Gastrocnemius medialis (tissue), 4 donors: ENCODE measurements around the gene SHROOM3. TPM values are rescaled to one million over a fixed set of nuclear protein-coding genes. Genes with fewer than 3 reads are reported as not detected.

Source experiments
- ATAC-seq, 2 donors: fragments of 150-250 bp; one replicate each; pipeline ENCODE4 v1.9.1; 2016
- DNase-seq, 2 donors: peaks; one replicate each; pipeline ENCODE4 v3.0.0-alpha.2; 2019
- H3K27ac ChIP-seq, 4 donors: fragments of 200-600 bp; sonication (generic); 1 replicate in 1 of 4; 2 replicates in 3 of 4; pipeline ENCODE4 v1.5.1; 2016 to 2018; ENCODE audit warnings: mild to moderate bottlenecking in 2 of 4, moderate library complexity in 1 of 4
- H3K27me3 ChIP-seq, 3 donors: fragments of 200-600 bp; sonication (generic) in 2 of 3; 1 replicate in 1 of 3; 2 replicates in 2 of 3; pipeline versions ENCODE4 v1.5.1 to v1.6.0; 2016 to 2019; ENCODE audit warnings: mild to moderate bottlenecking in 1 of 3, moderate library complexity in 1 of 3
- H3K36me3 ChIP-seq, 2 donors: fragments of 200-600 bp; sonication (generic) in 1 of 2; one replicate each; pipeline ENCODE4 v1.5.1; 2017 to 2018
- H3K4me1 ChIP-seq, 2 donors: fragments of 200-600 bp; sonication (generic) in 1 of 2; one replicate each; pipeline ENCODE4 v1.5.1; 2016 to 2017; ENCODE audit warnings: mild to moderate bottlenecking in 2 of 2
- H3K4me3 ChIP-seq, 4 donors: fragments of 200-600 bp; sonication (generic) in 3 of 4; 1 replicate in 1 of 4; 2 replicates in 3 of 4; pipeline ENCODE4 v1.5.1; 2016 to 2019; ENCODE audit warnings: mild to moderate bottlenecking in 2 of 4
- H3K9me3 ChIP-seq, 3 donors: fragments of 200-600 bp; sonication (generic) in 2 of 3; 1 replicate in 1 of 3; 2 replicates in 2 of 3; pipeline ENCODE4 v1.5.1; 2016 to 2019
- CTCF ChIP-seq, 5 experiments: fragments of 450-650 bp in 3 of 5; fragments of 200-600 bp in 2 of 5; sonication (generic) in 2 of 5; IDR thresholded peaks in 4 of 5; conservative IDR thresholded peaks in 1 of 5; 1 replicate in 4 of 5; 2 replicates in 1 of 5; pipeline ENCODE4 v1.5.1; 2016 to 2019; ENCODE audit warnings: antibody characterized with exemption in 5 of 5, mild to moderate bottlenecking in 3 of 5, moderate library complexity in 3 of 5
- POLR2A ChIP-seq, 2 donors: fragments of 450-650 bp; IDR thresholded peaks; one replicate each; pipeline ENCODE4 v1.6.1; 2017; ENCODE audit warnings: antibody characterized with exemption in 2 of 2, mild to moderate bottlenecking in 2 of 2, moderate library complexity in 2 of 2
- in situ Hi-C, 4 donors: fragments of 200-750 bp; cut with MboI; loops; one replicate each; pipeline versions ENCODE4 v1.15.0 to v1.8.0; 2017; ENCODE audit warnings: low sequenced_read_pairs in 4 of 4
- intact Hi-C: fragments of 100-400 bp; cut with DNase I; formaldehyde crosslinking; loops from one replicate; pipeline ENCODE4 v1.15.1; 2023; ENCODE audit warnings: low total_unique reads
- total RNA-seq, 4 donors: library from RNA; depleted of rRNA; stranded (reverse); fragments of >200 nt; gene quantifications; one replicate each; pipeline versions ENCODE4 v1.1.0 to v1.2.3, GENCODE V29; 2016

SHROOM3 gene
- total RNA-seq, 4 donors from 2014 or later = 0.20 to 1.7 (median 0.98) TPM

GRCh38 chr4:76470532-76470931 is 35.5 kb downstream of the SHROOM3 start:
- no peak overlapping the region for H3K4me3 ChIP-seq

GRCh38 chr4:76476571-76476970 is 41.5 kb downstream of the SHROOM3 start:
- ATAC-seq (no peak), DNase-seq (no peak)
- in situ Hi-C loops (no loop called here), intact Hi-C loops (no loop called here)
- Histone ChIP-seq H3K4me3 (no peak overlapping the region), H3K27ac (no peak overlapping the region), H3K27me3 (no peaks in the 10 kb centered on the region), H3K36me3 (no peaks in the 10 kb centered on the region), H3K4me1 (no peaks in the 10 kb centered on the region), H3K9me3 (no peaks in the 10 kb centered on the region)
- TF ChIP-seq POLR2A (IDR thresholded peaks at IDR 0.05) = no peak
- no peak for TF ChIP-seq CTCF (IDR thresholded peaks at IDR 0.05 in 4 of 5, conservative IDR thresholded peaks at IDR 0.05 in 1 of 5)

More at GRCh38 chr4:76470532-76470931, 35.5 kb downstream of the SHROOM3 start:
- in situ Hi-C loops = no loop called here
- Histone ChIP-seq H3K27me3 (no peaks in the 10 kb centered on the region), H3K9me3 (no peaks in the 10 kb centered on the region), H3K27ac (no peak overlapping the region), H3K36me3 (no peaks in the 10 kb centered on the region), H3K4me1 (no peaks in the 10 kb centered on the region)
- TF ChIP-seq CTCF (IDR thresholded peaks at IDR 0.05 in 4 of 5, conservative IDR thresholded peaks at IDR 0.05 in 1 of 5) = no peak
- no peak for TF ChIP-seq POLR2A (IDR thresholded peaks at IDR 0.05)
- intact Hi-C loops = no loop called here
- ATAC-seq (no peak), DNase-seq (no peak)

- TF ChIP-seq CTCF (IDR thresholded peaks at IDR 0.05 in 4 of 5, conservative IDR thresholded peaks at IDR 0.05 in 1 of 5) (no peak), POLR2A (IDR thresholded peaks at IDR 0.05) (no peak)
- Histone ChIP-seq H3K36me3 (no peaks in the 10 kb centered on the region), H3K27ac (no peak overlapping the region), H3K4me1 (no peaks in the 10 kb centered on the region), H3K27me3 (no peaks in the 10 kb centered on the region), H3K4me3 (no peak overlapping the region), H3K9me3 (no peaks in the 10 kb centered on the region)
- intact Hi-C loops = no loop called here
- in situ Hi-C loops = no loop called here
- DNase-seq (no peak), ATAC-seq (no peak)
Observed at GRCh38 chr4:76484654-76485053, 49.6 kb downstream of the SHROOM3 start.

- no peaks in the 10 kb centered on the region for H3K4me1 ChIP-seq
- in situ Hi-C loops (no loop called here), intact Hi-C loops (no loop called here)
- no peak overlapping the region for H3K4me3 ChIP-seq
- no peak overlapping the region for H3K27ac ChIP-seq
- no peak for TF ChIP-seq POLR2A (IDR thresholded peaks at IDR 0.05)
- TF ChIP-seq CTCF (IDR thresholded peaks at IDR 0.05 in 4 of 5, conservative IDR thresholded peaks at IDR 0.05 in 1 of 5) = no peak
- no peaks in the 10 kb centered on the region for H3K36me3 ChIP-seq
- ATAC-seq (no peak), DNase-seq (no peak)
- no peaks in the 10 kb centered on the region for H3K27me3 ChIP-seq
- H3K9me3 ChIP-seq = no peaks in the 10 kb centered on the region
Observed at GRCh38 chr4:76485450-76485849, 50.4 kb downstream of the SHROOM3 start.

GRCh38 chr4:76486588-76487276 is 51.7 kb downstream of the SHROOM3 start:
- Histone ChIP-seq H3K9me3 (no peaks in the 10 kb centered on the region), H3K4me1 (no peaks in the 10 kb centered on the region), H3K4me3 (no peak overlapping the region), H3K27me3 (no peaks in the 10 kb centered on the region), H3K27ac (no peak overlapping the region), H3K36me3 (no peaks in the 10 kb centered on the region)
- intact Hi-C loops = no loop called here
- in situ Hi-C loops = no loop called here
- TF ChIP-seq CTCF (IDR thresholded peaks at IDR 0.05 in 4 of 5, conservative IDR thresholded peaks at IDR 0.05 in 1 of 5) (no peak), POLR2A (IDR thresholded peaks at IDR 0.05) (no peak)
- DNase-seq (no peak), ATAC-seq (no peak)
